ENCODE results near the gene EGFL6. TPM values are rescaled to one million over a fixed set of nuclear protein-coding genes. Genes with fewer than 3 reads are reported as not detected.
"Not testable (repeated sequence)": the region's sequence is repeated elsewhere in the genome, so short reads cannot be mapped to it uniquely, and the experiment has no call there.

The EGFL6 gene
- polyA plus RNA-seq, 4 donors: 19.2 to 66.6 (median 27.6) TPM

DNA sequence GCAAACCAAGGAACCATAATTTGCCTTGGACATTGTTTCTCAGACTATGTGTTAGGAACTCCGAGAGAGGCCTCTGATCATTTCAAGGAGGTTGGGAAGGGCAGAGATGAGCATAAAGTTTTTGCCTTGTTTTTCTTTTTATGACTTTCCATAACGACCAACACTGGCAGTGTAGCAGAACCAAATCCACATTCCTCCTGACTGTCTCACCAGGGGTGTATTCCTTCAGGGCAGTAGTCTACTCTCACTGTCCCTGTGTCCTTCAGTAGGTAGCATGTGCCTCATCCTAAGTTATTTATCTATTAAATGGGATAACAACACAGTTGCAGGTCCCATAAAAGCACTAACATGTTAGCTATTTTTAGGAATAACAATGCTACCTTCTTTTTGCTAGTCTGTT, 20.8 kb downstream of the EGFL6 start:
- DNase-seq (ENCODE audit: low read depth in 4 of 4, low spot score in 3 of 4): no peak

DNA sequence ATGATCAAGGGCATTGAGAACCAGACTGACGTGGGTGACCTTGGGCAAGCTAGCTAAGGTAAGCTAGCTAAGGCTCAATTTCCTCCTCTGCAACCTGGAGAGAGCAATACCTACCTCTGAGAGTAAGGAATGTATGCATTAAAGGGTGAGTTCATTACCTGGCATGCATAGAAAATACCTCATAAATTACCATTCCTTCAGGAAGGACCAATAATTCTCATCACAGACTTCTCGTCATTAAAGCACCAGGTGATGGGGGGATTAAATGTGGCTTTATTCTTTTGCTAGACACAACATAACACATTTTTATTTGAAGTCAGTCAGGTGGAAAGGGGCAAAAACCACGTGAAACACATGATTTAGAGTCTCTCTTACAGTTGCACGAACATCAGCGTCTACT, 21.5 kb downstream of the EGFL6 start:
- no peak for DNase-seq (ENCODE audit: low read depth in 4 of 4, low spot score in 3 of 4)

DNA sequence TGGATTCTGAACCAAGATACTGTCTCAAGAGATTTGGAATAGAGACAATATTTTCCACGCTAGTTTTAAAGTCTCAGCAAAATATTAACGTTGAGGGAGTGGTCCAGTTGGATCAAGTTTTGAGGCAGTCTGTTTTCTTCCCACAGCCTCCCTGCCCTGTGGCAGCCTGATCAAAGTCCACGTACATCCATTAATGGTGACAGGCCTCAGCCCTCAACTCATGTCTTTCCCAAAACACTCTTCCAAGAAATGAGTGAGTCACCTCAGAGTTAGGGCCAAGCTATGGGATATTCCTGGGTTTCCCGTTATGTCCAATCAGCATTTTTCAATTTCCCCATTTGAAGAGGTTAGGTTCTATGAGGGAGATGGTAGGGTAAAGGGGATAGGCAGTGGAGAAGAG, 28.5 kb downstream of the EGFL6 start:
- DNase-seq (ENCODE audit: low read depth in 4 of 4, low spot score in 3 of 4): no peak

DNA sequence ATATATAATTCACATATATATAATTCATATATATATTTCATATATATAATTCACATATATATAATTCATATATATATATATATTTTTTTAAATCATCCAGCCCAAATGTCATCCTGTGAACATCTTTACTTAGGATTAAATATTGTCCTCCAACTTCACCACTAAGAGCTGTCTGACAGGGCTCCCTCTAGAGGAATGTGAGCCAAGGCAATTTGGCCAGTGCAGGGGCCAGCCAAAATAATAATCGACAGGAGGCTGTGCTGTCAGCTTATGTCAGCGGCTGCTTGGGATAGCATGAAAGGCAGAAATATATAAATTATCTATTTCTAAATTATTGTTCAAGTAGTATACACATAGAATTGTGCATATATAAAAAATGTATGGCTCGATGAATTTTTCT, 29.5 kb downstream of the EGFL6 start:
- DNase-seq (ENCODE audit: low read depth in 4 of 4, low spot score in 3 of 4): no peak

DNA sequence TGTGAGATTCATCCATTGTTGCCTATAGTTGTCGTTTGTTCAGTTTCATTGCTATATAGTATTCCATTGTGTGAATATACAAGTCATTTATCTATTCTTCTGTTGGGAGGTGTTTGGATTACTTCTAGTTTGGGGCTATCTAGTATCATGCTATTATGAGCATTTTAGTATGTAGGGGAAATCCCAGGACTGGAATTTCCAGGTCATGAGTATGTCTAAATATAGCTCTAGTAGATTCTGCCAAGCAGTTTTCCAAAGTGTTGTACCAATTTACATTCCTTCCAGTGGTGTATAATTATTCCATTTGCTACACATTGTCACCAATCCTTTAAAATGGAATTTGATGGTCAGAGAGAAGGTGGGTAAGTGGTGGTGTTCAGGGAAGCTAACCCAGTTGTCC, 30.1 kb downstream of the EGFL6 start:
- no peak for DNase-seq (ENCODE audit: low read depth in 4 of 4, low spot score in 3 of 4)

DNA sequence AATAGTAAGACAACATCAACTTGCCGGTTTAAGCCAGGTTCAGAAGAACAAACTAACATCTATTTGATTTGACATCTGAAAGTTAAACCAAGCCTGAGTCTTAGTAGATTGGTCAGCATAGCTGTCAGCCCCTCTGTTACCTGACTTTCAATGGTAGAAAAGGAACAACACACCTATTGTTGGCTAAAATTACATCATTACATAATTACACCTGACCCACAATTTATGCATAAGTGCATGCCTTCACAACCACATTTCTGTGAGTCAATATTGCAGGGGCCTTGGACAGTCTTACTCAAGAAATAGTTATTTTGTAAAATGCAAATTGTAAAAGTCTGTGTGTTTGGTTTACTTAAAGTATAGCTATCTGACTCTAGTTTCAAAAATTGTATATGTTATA, 36.2 kb downstream of the EGFL6 start:
- DNase-seq (ENCODE audit: low read depth in 4 of 4, low spot score in 3 of 4): no peak

DNA sequence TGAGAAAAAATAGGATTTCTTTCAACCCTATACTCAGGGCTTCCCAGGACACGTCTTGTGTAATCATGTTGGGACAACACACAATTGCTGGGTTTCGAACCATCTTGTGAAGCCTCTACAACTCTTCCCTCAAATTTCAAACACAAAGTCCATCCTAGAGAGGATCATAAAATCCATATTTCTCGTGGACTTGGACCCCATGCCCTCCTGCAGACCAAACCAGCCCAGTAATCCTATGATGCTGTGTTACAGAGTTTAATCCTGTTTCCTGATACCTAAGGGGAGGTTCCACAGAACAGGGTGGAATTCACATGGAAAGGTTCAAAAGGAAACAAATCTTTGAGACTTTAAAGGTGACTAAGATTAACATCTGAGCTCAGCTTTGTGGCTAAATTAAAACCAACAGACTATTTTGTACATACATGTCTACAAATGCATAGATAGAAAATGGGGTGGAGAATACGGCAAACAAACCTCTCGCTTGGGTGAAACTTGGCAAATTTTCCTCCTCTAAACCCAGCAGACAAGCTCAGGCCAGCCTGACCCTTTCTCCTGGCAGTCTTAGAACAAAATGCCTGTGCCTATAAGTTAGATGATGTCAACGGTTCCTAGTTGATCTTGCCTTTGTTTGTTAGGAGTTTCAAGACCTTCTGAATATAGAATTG, 38.1 kb downstream of the EGFL6 start:
- no peak for DNase-seq (ENCODE audit: low read depth in 4 of 4, low spot score in 3 of 4)

DNA sequence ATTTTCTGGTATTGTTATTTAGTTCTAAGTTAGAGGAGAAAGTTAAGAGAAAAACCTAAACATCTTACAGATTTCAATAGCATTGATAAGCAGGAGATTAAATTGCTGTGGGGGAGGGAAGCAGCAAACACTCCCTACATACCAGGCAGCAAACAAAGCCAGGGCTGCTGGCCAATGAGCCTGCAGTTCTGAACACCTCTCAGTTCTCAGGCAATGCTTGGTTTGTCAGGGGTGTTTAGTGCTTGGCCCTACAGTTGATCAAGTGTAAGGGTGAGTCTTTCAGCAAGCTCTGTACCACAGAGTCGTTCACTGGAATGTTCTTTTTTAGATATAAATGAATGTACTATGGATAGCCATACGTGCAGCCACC, 38.6 kb downstream of the EGFL6 start:
- no peak for DNase-seq (ENCODE audit: low read depth in 4 of 4, low spot score in 3 of 4)

DNA sequence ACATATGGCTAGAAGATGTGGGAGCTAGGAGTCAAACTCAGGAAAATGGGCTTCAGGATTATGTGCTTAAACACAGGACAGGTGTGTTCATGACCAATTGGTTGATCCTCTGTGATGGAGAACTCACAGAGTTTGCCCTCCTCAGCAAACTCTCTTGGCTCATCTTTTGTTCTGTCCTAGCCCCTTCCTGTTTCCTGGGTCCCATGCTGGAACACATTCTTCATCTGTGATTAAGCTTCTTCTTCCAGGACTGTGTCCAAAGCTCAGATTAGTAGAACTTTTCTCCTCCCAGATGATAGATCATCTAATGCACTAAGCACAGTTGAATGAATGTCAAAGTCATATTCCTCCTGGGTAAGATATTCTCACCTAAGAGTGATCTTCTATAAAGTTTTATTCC, 44.8 kb downstream of the EGFL6 start:
- DNase-seq (ENCODE audit: low read depth in 4 of 4, low spot score in 3 of 4): no peak

DNA sequence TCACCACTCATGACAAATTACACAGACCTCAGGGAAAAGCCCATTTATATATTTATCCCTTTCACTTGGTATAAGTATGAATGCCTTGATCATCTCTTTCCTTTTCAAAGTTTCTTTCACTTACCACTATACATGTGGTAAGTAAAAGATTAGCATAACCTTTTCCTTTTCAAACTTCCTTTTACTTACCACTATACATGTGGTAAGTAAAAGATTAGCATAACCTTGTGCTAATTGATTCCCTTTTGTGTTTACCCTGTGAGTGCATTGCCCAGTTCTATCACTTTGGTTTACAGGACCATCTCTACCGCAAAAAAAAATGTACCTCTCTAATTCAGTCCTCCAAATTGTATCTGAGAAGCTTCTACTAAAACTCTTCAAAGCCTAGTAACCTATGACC, 50.8 kb downstream of the EGFL6 start:
- no peak for DNase-seq (ENCODE audit: low read depth in 4 of 4, low spot score in 3 of 4)

DNA sequence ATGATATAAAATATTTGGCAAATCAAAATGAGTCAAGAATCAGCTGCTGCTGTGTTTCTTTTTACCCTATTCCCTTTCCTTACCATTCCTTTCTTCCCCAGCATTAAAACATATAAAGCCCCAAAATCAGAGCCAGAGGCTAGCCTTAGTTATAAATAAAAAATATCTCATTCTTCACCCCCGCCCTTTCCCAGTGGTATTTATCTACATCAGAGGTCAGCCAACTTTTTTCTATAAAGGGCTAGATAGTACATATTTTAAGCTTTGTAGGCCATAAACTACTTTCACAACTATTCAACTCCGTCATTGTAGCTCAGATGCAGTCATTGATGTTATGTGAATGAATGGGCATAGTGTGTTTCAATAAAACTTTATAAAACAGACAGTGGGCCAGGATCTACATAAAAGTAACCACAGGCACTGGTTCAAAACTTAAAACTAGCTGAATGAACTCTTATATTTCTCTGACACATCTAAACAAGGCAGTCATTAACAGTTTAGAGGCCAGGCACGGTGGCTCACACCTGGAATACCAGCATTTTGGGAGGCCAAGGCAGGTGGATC, 53.1 kb downstream of the EGFL6 start:
- no peak for DNase-seq (ENCODE audit: low read depth in 4 of 4, low spot score in 3 of 4)

DNA sequence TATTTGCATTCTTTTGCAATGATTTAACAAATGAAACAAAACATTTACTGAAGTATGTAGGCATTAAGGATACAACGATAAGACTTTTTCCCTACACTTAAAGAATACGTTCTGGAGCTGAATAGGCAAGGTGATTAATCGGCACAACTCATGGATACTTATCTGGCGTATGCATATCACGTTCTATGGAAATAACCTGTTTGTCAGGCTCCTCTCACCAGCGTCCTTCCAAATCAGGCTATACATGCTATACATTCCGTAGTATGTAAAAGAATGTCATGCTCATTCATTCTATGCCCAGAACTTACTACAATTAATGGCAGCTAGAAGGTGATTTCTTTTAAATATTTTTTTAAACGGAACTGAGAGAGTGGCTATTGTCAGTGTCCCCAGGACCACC, 57.9 kb downstream of the EGFL6 start:
- no peak for DNase-seq (ENCODE audit: low read depth in 4 of 4, low spot score in 3 of 4)

DNA sequence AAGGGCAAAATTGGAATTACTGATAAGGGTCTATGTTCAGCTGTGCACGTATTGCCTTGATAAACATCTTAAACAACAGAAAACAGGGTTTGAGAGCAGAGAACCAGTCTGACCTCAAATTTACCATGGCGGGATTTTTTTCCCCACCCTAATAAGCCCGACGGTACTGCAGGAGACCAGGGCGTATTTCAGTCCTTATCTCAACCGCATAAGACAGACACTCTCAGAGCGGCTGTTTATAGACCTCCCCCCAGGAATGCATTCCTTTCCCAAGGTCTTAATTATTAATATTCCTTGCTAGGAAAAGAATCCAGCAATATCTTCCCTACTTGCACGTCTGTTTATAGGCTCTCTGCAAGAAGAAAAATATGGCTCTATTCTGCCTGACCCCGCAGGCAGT, 67.8 kb downstream of the EGFL6 start:
- not testable (repeated sequence) for DNase-seq (ENCODE audit: low read depth in 4 of 4, low spot score in 3 of 4)

DNA sequence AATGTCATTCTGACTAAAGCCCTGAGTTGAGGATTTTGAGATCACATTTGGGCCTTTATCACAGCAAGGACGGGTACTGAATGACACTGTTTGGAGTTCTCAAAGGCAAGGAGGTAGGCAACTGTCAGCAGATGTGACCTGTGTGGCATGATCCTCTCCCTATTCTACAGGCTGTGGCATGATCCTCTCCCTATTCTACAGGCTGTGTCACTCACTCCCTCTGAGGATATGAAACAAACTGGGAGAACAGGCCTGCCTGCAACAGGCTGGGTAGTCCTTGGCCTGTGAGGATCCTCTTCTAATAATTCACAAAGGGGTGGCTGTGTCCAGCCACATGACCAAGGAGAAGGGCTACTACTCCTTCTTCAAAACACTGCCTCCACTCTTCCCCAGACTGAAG, 68.6 kb downstream of the EGFL6 start:
- DNase-seq (ENCODE audit: low read depth in 4 of 4, low spot score in 3 of 4): no peak

DNA sequence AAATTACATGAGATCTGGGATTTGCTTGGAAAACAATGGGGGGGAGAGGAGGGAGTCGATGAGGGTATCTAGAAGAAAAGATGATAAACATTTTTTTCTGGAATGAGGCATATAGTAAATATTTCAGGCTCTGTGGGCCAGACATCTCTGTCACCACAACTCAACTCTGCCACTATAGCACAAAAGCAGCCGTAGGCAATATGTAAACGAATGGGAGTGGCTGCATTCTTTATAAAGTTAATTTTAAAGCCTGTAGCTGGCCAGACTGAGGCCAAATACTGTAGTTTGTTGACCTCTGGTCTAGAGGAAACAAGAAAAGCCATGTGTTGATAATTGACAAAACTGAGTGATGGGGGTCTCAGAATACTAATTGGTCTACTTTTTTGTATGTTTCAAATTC, 69.4 kb downstream of the EGFL6 start:
- DNase-seq (ENCODE audit: low read depth in 4 of 4, low spot score in 3 of 4): no peak

DNA sequence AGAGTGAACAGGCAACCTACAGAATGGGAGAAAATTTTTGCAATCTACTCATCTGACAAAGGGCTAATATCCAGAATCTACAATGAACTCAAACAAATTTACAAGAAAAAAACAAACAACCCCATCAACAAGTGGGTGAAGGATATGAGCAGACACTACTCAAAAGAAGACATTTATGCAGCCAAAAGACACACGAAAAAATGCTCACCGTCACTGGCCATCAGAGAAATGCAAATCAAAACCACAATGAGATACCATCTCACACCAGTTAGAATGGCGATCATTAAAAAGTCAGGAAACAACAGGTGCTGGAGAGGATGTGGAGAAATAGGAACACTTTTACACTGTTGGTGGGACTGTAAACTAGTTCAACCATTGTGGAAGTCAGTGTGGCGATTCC, 72.3 kb downstream of the EGFL6 start:
- not testable (repeated sequence) for DNase-seq (ENCODE audit: low read depth in 4 of 4, low spot score in 3 of 4)

DNA sequence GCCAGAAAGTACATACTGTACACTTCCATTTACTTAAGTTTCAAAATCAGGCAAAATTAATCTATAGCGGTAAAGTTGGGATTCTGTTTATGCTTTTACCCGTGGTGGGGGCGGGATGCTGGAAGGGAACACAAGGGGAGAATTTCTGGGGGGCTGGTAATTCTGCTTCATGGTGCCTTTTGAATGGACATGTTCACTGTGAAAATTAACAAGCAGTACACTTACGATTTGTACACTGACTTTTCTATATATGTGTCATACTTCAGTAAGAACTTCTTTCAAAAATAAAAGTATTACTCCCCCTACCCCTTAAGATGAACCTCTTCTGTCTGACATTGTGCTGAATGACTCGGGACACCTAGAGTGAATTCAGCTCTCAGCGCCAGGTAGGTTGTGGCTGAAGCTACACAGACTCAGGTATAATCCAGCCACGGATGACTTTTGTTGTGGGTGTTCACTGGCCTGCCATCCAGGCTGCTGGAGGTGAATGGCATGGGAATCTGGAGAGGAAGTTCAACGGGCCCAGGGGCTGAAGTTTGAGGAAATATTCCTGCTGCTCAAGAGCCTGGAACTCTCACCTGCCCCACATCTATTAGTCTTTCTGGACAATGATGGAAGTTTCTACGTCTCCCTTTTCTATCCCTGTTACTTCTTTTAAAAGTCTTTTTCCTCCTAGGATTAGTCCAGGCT, 76.2 kb downstream of the EGFL6 start:
- DNase-seq (ENCODE audit: low read depth in 4 of 4, low spot score in 3 of 4): no peak

DNA sequence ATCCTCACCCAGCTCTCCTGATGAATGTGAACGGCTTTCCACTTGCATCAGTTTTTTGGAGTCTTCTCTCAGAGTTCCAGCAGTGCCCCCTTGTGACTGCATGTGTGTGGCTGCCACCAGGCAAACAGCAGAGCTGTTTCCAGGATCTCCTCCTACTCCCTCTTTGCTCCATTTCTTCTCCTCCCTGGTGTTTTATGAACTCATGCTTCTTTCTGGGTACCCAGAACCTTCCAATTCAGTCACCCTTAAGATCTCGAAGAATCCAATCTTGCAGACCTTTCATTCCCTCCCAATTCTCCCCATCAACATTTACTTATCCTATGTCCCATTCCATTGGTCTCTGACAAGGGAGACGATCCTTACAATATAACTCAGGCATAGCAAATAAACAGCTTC, 76.8 kb downstream of the EGFL6 start:
- DNase-seq (ENCODE audit: low read depth in 4 of 4, low spot score in 3 of 4): no peak

DNA sequence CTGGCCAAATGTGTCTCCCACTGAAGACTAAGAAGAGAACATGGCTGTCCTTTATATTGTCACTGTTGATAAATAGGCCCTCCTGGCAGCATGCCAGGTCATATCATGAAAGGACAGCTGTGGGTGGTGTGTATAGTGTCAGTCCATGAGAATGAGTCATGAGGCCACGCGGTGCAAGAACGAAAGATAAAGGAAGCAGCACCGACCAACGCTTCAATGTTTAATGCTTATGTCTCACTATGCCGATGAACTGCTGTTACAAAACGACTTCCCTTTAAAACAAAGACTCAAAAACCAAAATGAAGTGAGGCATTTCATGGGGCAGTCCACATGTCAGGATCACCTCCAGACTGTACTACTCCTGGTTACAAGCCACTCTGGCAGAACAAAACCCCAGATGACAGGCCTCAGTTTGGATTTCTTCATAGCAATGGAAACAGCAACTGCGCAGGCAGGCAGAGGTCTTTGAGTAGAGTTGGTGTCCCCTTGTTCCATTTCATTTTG, 78.4 kb downstream of the EGFL6 start:
- no peak for DNase-seq (ENCODE audit: low read depth in 4 of 4, low spot score in 3 of 4)

DNA sequence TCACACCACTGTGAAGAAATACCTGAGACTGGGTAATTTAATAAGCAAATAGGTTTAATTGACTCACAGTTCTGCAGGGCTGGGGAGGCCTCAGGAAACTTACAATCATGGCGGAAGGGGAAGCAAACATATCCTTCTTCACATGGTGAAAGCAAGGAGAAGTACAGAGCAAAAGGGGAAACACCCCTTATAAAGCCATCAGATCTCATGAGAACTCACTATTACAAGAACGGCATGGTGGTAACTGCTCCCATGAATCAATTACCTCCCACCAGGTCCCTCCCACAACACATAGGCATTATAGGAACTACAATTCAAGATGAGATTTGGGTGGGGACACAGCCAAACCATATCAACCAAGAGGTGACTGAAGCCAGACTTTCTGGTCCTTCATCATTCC, 78.9 kb downstream of the EGFL6 start:
- DNase-seq (ENCODE audit: low read depth in 4 of 4, low spot score in 3 of 4): not testable (repeated sequence)

DNA sequence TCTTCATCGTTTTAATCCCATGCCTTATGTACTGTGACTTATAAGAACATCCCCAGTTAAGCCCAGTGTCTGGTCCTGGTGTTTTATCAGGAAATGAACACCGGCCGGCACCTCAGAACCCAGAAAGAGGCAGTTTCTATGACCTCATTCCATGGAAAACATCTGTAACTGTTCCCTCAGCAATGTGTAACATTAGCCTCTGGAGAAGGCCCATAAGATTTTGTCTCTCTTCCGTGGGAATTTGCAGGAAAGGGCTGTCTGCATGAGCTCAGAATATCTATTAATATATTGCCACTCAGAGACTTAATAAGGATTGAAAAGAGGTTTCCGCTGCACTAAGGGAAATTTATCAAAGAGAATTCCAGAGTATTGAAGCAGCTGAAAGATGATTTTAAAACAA, 80.4 kb downstream of the EGFL6 start:
- no peak for DNase-seq (ENCODE audit: low read depth in 4 of 4, low spot score in 3 of 4)

DNA sequence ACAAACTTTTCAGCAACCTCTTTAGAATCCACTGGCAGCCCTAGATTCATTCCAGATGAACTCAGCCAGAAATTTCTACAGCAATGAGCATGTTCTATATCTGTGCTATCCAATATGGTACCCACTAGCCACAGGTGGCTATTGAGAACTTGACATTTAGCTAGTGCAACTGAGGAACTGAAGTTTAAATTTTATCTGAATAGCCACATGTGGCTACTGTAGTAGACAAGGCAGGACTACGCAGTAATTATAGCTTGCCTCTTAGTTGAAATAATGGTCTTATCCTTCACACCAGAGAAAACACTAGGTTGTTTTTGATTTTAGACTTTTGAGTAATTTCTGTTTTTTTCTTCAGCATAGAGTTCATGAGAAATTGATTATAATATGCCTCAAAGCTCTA, 80.9 kb downstream of the EGFL6 start:
- no peak for DNase-seq (ENCODE audit: low read depth in 4 of 4, low spot score in 3 of 4)
